Endometrial microvascular endothelial cells (primary cell): ENCODE data around the gene TMEM82. TPM values are rescaled to one million over a fixed set of nuclear protein-coding genes. Genes with fewer than 3 reads are reported as not detected.

ENCODE experiments used
- in situ Hi-C: cut with HindIII; loops from 2 replicates; pipeline ENCODE4 v1.10.0; 2017; ENCODE audit warnings: low sequenced_read_pairs, low pct_unique_long_range_greater_than_20kb; ENCODE audit errors: inconsistent ontology term
- total RNA-seq: library from RNA; depleted of rRNA; stranded (reverse); fragments of >200 nt; gene quantifications from one replicate; pipeline ENCODE4 v1.2.3, GENCODE V29; 2015; ENCODE audit errors: inconsistent ontology term

TMEM82 gene
- total RNA-seq, 1 donor from 2014 or later, result not detected

GRCh38 chr1:15750924-15751323 lies 8.6 kb downstream of the TMEM82 start:
- in situ Hi-C loops, result no loop called here

GRCh38 chr1:15751717-15752116 lies 9.4 kb downstream of the TMEM82 start:
- in situ Hi-C loops, result no loop called here

- in situ Hi-C loops, result no loop called here
Measured at GRCh38 chr1:15753776-15754175, 11.5 kb downstream of the TMEM82 start.

GRCh38 chr1:15755021-15755645 lies 12.8 kb downstream of the TMEM82 start:
- in situ Hi-C loops, result no loop called here

GRCh38 chr1:15755646-15756040 lies 13.3 kb downstream of the TMEM82 start:
- in situ Hi-C loops, result no loop called here

- in situ Hi-C loops, result no loop called here
Measured at GRCh38 chr1:15756143-15757015, 14.1 kb downstream of the TMEM82 start.

GRCh38 chr1:15757016-15757543 lies 14.8 kb downstream of the TMEM82 start:
- in situ Hi-C loops, result no loop called here

- in situ Hi-C loops, result no loop called here
Measured at GRCh38 chr1:15757575-15758342, 15.5 kb downstream of the TMEM82 start.

- in situ Hi-C loops, result no loop called here
Measured at GRCh38 chr1:15758343-15758931, 16.1 kb downstream of the TMEM82 start, which contains the start of gene FBLIM1. Gene FBLIM1, plus strand, starts transcription at chr1:15758795. Its CDS starts 6,189 bp downstream, at chr1:15764984.

GRCh38 chr1:15758953-15759661 lies 16.8 kb downstream of the TMEM82 start:
- in situ Hi-C loops, result no loop called here

- in situ Hi-C loops, result no loop called here
Measured at GRCh38 chr1:15760520-15761211, 18.4 kb downstream of the TMEM82 start.

GRCh38 chr1:15761366-15762128 lies 19.2 kb downstream of the TMEM82 start:
- in situ Hi-C loops, result no loop called here

GRCh38 chr1:15762546-15762945 lies 20.2 kb downstream of the TMEM82 start:
- in situ Hi-C loops, result no loop called here

GRCh38 chr1:15764269-15764764 lies 22.0 kb downstream of the TMEM82 start:
- in situ Hi-C loops, result no loop called here

- in situ Hi-C loops, result no loop called here
Measured at GRCh38 chr1:15764890-15765289, 22.6 kb downstream of the TMEM82 start.

GRCh38 chr1:15765495-15766194 lies 23.3 kb downstream of the TMEM82 start:
- in situ Hi-C loops, result no loop called here
